IPS-18c (cell line): ENCODE measurements around the gene ELFN1.

Experiments
- H3K4me3 ChIP-seq: 2 replicates; pipeline ENCODE4 v1.7.0; 2013; ENCODE audit warnings: low read depth, mild to moderate bottlenecking, low read length, moderate library complexity; ENCODE audit not compliant: insufficient read depth
- H3K9me3 ChIP-seq: one replicate; pipeline ENCODE4 v1.6.1; 2013; ENCODE audit warnings: mild to moderate bottlenecking, low read length, moderate library complexity; ENCODE audit not compliant: control insufficient read depth, insufficient read depth

Gene ELFN1

GRCh38 chr7:1669064-1669951 is 769 bp upstream of the ELFN1 start:
- peak overlapping the region; percentile 41 for H3K4me3 ChIP-seq

DNA sequence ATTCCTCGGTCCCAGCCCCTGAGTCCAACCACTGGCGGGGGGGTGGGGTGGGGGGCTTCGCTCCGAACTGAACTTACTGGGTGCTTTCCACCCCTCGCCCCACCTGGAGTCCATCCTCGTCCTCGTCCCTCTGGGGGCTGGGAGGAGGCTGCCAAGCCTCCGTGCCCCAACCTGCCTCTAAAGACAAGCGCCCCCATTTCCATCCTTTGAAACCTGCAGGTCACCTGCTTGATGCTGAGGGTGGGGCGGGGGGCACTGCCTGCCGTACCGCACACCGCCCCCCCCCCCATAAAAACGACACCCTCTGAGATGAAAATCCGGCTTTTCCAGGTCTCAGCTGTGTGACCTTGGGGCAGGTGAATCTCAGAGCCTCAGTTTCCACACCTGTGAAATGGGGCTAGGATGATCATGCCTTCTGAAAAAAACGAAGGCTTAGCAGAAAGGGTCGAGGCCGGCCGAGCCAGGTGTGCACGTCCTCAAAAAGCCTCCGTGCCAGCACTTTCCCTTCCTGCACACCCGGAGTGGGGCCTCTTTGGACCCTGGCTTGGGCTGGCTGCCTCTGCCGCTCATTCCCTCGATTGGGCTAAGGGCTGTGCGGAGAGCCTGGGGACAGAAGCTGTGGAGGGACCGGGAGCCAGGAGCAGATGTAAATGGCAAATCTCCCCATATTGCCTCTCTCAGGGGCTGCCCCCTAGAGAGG is 967 bp downstream of the ELFN1 start:
- Histone ChIP-seq H3K4me3 (peak overlapping the region; percentile 65), H3K9me3 (no peaks in the 10 kb centered on the region)

More at GRCh38 chr7:1669064-1669951, 769 bp upstream of the ELFN1 start:
- no peaks in the 10 kb centered on the region for H3K9me3 ChIP-seq

DNA sequence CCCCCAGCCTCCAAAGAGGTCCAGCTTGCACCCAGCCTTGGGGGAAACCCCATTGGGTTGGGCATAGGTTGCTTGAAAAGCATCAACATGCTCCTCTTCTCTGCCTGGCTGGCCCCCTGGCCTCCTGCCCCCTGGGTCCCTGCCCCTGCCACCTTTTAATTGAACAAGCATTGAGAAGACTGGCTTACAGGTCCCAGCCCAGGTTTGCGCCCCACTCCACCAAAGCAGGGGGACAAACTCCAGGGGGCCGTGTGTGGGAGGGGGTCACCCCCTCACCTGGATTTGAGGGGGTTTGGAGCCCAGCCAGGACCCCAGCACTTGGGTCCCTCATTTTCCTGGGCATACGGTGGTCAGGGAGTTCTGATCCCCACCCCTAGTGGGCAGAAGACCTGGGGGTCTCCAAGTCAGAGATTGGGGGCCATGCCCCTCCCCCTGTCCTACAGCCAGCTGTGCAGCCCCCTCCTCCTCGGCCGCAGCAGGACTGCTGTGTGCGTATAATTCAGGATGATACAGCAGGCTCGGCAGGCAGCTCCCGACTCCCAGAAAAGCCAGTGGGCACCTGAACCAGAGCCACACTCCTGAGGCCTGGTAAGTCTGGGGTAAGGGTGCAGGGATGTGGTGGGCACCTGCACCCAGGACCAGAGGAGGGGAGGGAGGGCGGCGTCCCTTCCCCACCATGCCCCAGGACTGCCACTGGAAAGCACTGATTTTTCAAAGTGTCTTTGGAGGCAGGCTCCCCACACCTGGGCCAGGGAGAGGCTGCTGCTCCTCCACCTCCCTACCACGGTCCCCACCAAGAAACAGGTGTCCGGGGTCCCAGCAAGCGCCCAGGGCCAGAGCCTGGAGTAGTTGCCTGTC is 1.7 kb downstream of the ELFN1 start:
- Histone ChIP-seq H3K9me3 (no peaks in the 10 kb centered on the region), H3K4me3 (no peak overlapping the region)

DNA sequence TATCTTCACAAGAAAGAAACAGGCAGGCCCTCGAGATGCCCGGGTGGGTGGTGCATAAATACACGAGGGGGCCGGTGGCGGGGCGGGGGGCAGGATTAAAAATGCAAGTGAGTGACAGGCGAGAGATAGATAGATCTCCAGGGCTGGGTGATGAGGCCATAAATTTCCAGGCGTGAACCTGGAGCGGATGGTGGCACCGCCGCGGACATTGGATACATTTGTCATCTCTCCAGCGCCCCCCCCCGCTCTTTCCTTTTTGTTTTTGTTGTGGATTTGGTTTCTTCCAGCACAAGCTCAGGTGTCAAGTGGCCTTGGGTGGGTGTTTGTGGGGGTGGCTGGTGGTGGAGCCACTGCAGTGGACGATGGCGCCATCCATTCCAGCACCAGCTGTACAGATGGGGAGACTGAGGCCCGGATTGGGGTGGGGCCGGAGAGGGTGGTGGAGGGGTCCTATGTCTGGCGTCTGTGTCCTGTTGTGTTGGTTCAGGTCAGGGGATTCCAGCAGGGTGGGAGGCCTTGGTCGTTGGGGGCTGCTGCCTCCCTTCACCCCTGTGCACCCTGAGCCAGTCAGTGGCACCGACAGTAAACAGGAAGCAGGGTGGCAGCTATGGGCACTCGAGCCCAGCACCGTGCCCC is 2.9 kb downstream of the ELFN1 start:
- Histone ChIP-seq H3K4me3 (no peak overlapping the region), H3K9me3 (no peaks in the 10 kb centered on the region)

DNA sequence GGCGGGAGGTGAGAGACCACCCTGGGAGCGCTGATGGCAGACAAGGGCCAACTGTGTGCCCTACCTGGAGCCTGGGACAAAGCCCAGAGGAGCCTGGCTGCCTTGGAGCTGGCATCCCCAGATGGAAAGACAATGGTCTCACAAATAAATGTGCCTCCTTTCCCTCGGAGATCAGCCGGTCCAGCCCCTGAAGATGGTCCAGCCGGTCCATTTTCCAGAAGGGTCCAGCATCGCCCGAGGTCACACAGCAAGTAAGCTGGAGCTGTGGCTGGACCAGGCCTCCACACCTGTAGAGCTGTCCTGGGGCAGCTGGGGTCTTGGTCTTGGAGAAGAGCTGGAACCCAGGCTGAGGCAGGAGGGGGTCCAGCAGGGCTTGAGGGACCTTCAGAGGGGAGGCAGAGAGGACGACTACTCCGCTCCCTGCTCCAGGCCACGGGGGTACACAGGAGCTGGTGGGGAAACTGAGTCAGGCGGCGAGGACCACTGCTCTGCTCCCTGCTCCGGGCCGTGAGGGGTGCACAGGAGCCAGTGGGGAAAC is 3.6 kb downstream of the ELFN1 start:
- Histone ChIP-seq H3K9me3 (no peaks in the 10 kb centered on the region), H3K4me3 (no peak overlapping the region)

- H3K4me3 ChIP-seq = no peak overlapping the region
- H3K9me3 ChIP-seq = no peaks in the 10 kb centered on the region
These were observed 4.3 kb downstream of the ELFN1 start for GRCh38 chr7:1674161-1675035.

DNA sequence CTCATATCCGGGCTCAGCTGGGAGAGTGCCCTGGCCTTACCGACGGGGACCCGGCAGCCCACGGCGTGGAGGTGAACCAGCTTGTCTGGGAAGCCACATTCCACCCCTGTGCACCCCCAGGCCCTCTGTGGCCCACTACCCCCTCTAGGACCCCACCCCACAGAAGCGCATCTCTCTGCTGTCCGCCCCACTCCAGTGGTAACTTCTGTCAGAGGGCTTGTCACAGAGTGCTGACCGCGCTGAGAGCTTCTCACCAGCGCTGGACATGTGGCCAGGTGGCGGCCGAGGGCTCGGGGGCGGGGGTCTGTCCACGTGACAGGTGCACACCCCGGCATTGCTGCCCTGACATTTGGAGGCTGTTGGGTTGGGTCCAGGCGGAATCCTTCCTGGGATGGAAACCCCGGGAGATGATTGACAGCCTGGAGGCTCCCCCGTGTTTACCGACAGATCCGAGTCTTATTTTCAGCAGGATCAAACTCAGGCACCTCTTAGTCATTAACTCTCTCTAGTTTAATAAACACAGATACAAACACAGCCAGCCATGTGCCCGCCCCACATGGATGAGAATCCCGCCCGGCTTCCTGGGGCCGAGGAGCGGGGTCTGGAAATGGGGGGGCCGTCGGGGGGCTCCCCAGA is 5.1 kb downstream of the ELFN1 start:
- no peak overlapping the region for H3K4me3 ChIP-seq
- no peaks in the 10 kb centered on the region for H3K9me3 ChIP-seq

DNA sequence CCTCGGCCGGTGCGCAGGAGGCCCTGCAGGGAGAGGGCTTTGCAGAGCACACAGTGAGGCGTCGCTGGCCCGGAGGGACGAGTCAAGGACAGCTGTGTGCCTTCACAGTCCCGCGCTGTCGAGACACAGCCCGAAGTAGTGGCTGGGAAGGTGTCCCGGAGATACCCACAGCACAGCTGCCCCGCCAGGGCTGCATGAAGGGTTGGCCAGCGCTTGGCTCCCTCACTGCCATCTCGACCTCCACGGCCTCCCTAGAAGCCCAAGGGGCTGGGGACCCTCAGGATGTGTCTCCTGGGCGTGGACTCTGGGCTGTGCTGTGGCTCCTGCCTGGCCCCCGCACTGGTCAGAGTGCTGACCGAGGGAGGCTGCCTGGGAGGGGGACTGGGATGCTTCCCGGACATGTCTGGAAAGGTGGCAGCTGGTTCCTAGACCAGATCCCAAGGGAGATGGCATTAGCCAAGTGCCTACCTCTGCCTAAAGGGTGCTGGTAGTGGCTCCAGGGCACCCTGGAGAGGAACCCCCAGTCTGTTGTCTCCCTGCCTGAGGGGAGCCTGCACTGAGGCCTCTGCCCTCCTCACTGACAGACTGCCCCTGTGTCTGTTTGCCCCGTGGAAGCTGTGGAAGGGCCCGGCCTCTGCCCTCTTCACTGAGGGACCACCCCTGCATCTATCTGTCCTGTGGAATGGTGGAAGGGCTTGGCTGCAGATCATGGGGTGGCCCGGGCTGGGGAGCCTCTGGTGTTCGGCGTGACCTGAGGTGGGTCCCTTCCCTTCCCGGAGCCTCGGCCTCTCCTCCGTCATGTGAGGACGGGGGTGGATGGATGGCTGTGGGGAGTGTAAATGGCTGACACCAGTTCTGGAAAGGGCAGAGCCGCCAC is 5.8 kb downstream of the ELFN1 start:
- no peak overlapping the region for H3K4me3 ChIP-seq
- H3K9me3 ChIP-seq = no peaks in the 10 kb centered on the region

- Histone ChIP-seq H3K9me3 (no peaks in the 10 kb centered on the region), H3K4me3 (no peak overlapping the region)
These were observed 6.5 kb downstream of the ELFN1 start for GRCh38 chr7:1676550-1677078.

DNA sequence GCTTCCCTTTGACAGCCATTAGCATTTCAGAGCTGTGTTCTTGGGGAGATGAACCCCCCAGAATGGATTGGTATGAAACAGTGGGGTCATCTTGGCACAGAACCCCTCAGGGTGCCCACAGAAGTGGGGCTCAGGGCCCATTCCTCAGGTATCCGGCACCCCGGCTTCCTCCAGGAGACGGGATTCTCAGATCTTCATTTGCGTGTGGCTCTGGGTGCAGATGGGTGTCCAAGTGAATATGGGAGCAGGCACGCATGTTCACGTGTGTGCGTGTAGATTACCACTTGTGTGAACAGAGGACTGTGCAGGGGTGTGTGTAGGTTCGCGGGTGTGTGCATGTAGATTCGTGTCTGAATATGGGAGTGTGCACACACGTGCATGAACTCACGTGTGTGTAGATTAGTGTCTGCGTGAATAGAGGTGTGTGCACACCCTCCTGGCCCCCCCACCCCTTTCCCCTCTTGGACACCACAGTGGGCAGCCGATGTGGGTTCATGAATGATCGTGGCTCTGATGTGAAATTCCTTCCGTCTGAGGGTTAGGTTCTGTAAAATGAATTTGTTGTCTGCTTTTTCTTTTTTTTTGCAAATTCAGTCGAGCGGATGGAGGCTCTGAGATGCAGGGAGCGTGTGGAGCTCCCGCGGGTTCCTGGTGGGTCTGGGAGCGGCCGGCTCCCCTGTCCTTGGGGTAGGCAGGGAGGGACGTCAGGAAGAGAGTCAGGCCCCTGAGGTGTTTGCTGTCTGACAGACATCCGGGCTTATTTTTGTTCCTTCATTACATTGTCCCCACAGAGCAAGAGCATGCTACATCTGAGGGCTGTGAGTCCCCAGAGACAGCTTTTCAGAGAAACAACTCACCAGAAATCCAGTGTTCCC is 7.4 kb downstream of the ELFN1 start:
- no peaks in the 10 kb centered on the region for H3K9me3 ChIP-seq

GRCh38 chr7:1678081-1678543 is 8.0 kb downstream of the ELFN1 start:
- H3K9me3 ChIP-seq = no peaks in the 10 kb centered on the region
- H3K4me3 ChIP-seq = no peak overlapping the region

More for the DNA sequence above, 7.4 kb downstream of the ELFN1 start:
- no peak overlapping the region for H3K4me3 ChIP-seq

- H3K4me3 ChIP-seq = no peak overlapping the region
- no peaks in the 10 kb centered on the region for H3K9me3 ChIP-seq
These were observed 8.7 kb downstream of the ELFN1 start for GRCh38 chr7:1678571-1679325.

- Histone ChIP-seq H3K9me3 (no peaks in the 10 kb centered on the region), H3K4me3 (no peak overlapping the region)
These were observed 9.4 kb downstream of the ELFN1 start for GRCh38 chr7:1679326-1679965.
